Stimulated activated CD8-positive, alpha-beta memory T cell treated with anti-CD3 and anti-CD28 coated beads, Interleukin-7, amount 100 ng/mL, for 48 hours (primary cell): Measurements from ENCODE around the gene LRRC75B.

Source experiments
- DNase-seq, 2 donors: peaks; one replicate each; pipeline ENCODE4 v3.0.0-alpha.2; 2020; ENCODE audit warnings: low read depth in 1 of 2; ENCODE audit errors: extremely low read depth in 1 of 2

Gene LRRC75B

GRCh38 chr22:24587948-24588347 lies 4.9 kb downstream of the LRRC75B start:
- no peak for DNase-seq

DNA sequence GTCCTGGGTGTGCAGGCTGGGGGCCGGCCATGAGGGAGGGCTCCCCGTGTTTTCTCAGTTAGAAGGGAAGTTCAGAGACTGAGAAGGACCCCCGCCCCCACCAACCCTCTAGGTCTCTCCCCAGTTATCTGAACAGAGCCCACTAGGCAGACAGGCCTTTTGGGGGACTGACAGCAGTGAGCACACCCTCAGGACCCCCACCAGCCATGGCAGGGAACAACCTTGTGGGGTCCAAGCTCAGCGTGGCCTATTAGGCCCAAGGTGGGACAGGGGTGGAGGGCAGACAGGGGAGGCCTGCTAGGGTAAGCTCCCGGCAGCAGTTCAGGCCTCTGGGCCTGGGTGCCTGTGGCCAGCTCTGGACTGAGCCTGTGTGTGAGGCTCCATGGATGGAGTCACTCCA lies 5.6 kb downstream of the LRRC75B start:
- no peak for DNase-seq

GRCh38 chr22:24585927-24586546 lies 6.8 kb downstream of the LRRC75B start:
- DNase-seq = no peak

DNA sequence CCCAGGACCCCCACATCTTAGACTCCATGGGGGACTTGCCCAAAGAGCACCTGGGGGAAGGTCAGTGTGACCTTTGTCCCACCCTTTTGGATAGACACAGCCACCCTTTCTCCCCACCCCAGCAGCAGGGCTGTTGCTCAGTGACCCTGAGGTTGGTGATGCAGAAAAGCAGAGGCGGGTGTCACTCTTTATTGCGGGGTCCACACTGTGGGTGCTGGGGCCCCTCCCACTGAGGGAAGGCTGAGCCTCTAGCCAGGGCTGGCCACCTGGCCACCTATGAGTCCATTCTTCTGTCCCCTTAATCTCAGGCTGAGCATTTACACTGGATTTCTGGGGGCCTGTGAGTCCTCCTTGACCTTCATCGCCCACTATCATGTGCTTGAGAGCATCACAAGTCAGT lies 7.4 kb downstream of the LRRC75B start:
- no peak for DNase-seq

DNA sequence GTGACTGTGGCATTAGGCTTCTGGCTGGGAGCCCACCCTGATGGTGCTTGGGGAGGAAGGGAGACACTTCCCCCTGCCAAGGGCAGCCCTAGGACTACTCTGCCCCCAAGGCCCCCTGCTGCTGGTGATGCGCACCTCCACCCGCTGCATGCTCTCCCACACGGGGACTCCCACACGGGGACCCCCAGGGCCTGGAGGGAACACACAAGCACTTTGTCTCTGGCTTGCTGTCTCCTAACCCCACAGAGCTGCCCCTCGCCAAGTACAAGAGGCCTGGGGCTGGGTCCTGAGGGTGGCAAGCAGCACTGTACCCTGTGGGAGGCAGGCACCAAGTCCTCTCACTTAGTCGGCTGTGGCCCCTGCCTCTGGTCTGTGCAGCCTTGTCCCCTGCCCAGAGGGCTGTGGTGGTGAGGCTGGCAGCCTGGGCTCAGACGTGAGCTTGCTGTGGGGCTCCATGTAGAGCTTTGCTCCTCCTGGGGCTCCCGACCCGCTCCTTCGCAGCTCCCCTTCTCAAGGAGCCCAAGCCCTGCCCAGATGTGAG lies 7.9 kb downstream of the LRRC75B start:
- DNase-seq = no peak

DNA sequence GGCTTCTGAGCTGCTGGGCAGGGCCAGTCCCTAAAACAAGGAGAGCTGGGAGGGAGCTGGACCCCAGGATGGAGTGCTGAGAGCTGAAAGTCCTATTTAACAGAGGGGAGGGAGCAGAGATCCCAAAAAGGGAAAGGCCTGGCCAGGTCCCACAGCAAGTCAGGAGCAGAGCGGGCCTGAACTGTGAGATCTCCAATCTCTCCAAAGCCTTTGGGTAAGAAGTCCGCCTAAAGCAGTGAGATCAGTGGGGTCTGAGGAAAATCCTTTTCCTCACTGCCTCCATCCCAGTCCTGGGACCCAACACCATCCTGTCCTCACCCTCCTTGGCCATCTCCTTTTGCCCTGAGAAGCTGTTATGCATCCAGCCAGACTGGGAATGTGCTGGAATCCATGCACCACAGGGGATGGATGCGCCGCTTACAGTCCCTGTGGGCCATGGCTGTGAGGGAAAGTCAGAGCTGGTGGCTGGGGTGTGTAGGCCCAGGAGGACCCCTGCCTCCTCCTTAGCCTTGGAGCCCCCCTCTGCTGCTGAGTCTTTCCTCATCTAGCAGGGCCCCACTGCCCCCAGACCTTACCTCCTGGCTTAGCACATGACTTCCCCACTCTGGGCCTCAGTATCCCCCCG lies 8.6 kb downstream of the LRRC75B start:
- no peak for DNase-seq

DNA sequence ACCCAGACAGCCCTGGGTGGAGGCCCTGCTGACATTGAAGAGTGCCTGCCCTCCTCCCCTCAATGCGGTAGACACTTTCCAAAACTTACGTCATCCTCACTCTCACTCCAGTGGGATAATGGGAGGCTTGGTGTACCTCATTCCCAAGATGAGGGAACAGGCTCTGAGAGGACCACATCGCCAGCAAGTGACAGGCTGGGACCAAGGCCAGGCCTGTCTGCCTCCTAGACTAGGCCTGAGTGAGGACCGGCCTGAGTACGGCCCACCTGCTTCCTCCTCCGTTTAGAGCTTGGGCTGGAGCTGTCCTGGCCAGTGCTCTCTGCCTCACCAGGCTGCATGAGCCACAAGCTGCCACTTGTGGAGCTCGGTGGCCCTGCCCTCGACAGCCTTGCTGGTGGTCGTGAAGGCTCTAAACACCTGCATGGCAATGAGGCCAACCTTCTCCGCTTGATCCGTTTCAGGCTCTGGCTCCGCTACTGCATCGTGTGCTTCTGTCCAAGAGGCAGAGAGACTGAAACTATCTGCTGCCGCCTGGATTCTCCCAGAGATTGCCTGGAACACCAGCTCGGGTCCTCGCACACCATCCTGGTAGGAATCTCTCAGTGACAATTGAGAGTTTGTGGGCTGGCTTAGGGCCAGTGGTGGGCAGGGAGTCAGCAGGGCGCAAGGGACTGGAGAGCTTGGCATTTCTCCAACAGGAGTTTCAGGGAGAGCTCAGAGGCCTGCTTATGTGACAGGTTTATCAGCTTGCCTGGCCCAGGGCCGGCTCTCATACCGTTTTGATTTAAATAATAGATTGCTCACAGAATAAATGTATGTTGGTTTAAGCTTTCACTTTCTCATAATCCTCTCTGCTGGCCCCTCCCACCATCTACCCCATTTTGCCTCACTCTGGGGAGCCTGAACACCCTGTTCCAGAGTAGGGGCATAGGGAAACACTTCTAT lies 9.4 kb downstream of the LRRC75B start:
- DNase-seq = no peak

DNA sequence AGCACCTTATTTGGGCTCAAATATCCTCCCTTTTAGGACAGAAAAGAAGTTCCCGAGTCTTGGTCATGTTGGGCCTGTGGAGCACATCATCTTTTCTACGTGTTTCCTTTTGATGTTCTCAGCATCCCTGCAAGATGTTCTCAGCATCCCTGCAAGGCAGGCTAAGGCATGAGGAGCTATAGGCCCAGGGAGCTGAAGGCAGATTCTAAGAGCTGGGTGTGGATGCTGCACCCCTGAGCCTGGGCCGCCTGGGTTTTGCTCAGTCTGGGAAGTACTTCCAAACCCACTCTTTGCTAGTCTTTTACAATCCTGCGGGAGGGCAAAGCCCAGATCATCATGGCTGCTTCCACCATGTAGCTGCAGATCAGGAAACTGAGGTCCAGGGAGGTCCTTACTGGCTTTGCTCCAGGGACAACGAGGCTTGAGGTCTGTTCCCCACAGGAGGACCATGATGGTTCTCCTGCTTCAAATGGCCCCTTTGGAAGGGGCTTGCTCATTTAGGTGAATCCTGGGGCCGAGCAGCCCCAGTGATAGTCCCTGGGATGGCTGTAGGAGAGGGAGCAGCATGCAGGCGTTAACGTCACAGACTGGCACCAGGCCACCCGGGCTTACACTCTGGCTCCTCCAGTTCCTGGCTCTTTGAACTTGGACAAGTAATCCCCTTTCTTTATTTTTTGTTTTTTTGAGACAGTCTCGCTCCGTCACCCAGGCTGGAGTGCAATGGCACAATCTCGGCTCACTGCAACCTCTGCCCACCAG lies 10.6 kb downstream of the LRRC75B start:
- DNase-seq = no peak

- DNase-seq = no peak
Measured at GRCh38 chr22:24580276-24580675, 12.6 kb downstream of the LRRC75B start.

- DNase-seq = no peak
Measured at GRCh38 chr22:24579258-24579601, 13.6 kb downstream of the LRRC75B start.

GRCh38 chr22:24578355-24579257 lies 14.3 kb downstream of the LRRC75B start:
- DNase-seq = no peak

GRCh38 chr22:24576778-24577177 lies 16.1 kb downstream of the LRRC75B start:
- no peak for DNase-seq

- DNase-seq = no peak
Measured at GRCh38 chr22:24571266-24571665, 21.6 kb downstream of the LRRC75B start.

GRCh38 chr22:24567668-24568067 lies 25.2 kb downstream of the LRRC75B start:
- no peak for DNase-seq

DNA sequence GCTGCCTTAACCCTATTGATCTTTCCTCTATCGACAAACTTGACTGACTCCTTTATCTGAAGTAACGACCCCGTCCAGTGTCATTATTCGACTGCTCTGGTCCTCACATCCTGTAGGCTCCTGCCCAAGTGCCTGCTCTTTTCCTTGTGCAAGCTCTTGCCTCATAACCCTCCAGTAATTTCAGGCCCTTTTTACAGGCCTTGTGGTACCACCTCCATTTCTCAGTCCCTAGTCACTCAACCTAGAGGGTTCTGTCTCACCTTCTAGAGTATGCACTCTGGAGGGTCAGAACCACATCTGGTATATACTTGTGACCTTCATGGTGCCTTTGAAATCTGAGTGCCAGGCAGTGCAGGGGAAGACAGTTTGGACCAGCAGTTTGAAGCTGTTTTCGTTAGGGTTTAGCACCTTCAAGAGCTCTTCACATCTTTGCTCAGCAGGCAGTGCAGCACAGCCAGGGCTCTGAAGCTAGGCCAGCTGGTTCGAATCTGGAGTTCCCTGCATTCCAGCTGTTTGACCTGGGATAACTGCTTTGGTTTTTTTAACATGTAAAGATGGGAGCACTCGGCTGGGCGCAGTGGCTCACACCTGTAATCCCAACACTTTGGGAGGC lies 25.9 kb downstream of the LRRC75B start:
- DNase-seq = no peak

DNA sequence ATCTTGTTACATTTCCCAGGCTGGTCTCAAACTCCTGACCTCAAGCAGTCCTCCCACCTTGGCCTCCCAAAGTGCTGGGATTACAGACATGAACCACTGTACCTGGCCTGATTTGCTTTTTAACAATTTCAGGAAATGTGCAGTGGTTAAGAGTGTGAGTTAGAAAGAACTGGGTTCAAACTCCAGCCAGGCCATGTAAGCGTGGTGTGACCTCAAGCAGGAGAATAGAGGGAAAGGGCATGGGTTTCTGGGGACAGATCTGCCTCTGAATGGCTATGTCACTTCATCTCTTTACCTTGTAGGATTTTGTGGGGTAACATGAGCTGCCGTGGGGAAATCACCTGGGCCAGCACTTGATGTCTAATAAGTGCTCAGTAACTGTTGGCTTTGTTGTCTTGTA lies 27.8 kb downstream of the LRRC75B start:
- DNase-seq = no peak

- DNase-seq = no peak
Measured at GRCh38 chr22:24564376-24565058, 28.4 kb downstream of the LRRC75B start.

DNA sequence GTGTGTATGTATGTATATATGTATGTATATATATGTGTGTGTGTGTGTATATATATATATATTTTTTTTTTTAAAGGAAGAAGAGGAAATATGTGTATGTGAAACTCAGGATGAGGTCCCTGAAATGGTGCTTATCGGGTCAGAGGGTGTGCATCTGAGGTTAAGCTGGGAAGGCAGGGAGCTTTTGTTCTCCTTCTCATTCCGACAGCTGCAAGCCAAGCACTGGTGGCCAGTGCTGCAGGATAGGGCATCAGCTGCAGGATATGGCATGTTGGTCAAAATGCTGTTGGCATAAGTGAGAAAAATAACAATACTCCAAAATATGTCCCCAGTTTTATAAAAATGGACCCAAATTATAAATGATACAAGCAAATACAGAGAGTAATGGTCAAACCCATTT lies 29.6 kb downstream of the LRRC75B start:
- DNase-seq = no peak

GRCh38 chr22:24559471-24559870 lies 33.4 kb downstream of the LRRC75B start:
- no peak for DNase-seq
